ENCODE results near the gene EPHA8. TPM values are rescaled to one million over a fixed set of nuclear protein-coding genes. Genes with fewer than 3 reads are reported as not detected.

EPHA8 gene
- polyA plus RNA-seq, 1 experiment, result not detected

- no peaks in the 10 kb centered on the region for H3K36me3 ChIP-seq (ENCODE audit: control insufficient read depth, insufficient read depth, low read length)
- no peak overlapping the region for H3K4me3 ChIP-seq (ENCODE audit: low read depth, low read length)
- POLR2A ChIA-PET, result no interaction called here
- no peak for TF ChIP-seq CTCF (IDR thresholded peaks at IDR 0.05; ENCODE audit: insufficient read depth, low read depth, low read length)
- H3K27me3 ChIP-seq (ENCODE audit: control insufficient read depth, insufficient read depth, low read length), result peaks cover 5% of the 10 kb centered on the region
- CTCF ChIA-PET, result no interaction called here
- DNase-seq (ENCODE audit: low read depth), result no peak
These were observed 15.3 kb upstream of the EPHA8 start for GRCh38 chr1:22547818-22548462.

- CTCF ChIA-PET, result no interaction called here
- Histone ChIP-seq H3K27me3 (ENCODE audit: control insufficient read depth, insufficient read depth, low read length) (peaks cover 8% of the 10 kb centered on the region), H3K36me3 (ENCODE audit: control insufficient read depth, insufficient read depth, low read length) (no peaks in the 10 kb centered on the region), H3K4me3 (ENCODE audit: low read depth, low read length) (no peak overlapping the region)
- TF ChIP-seq CTCF (IDR thresholded peaks at IDR 0.05; ENCODE audit: insufficient read depth, low read depth, low read length), result no peak
- DNase-seq (ENCODE audit: low read depth), result no peak
- POLR2A ChIA-PET, result no interaction called here
These were observed 13.3 kb upstream of the EPHA8 start for GRCh38 chr1:22550021-22550420.

- no peak for TF ChIP-seq CTCF (IDR thresholded peaks at IDR 0.05; ENCODE audit: insufficient read depth, low read depth, low read length)
- peaks cover 8% of the 10 kb centered on the region for H3K27me3 ChIP-seq (ENCODE audit: control insufficient read depth, insufficient read depth, low read length)
- H3K36me3 ChIP-seq (ENCODE audit: control insufficient read depth, insufficient read depth, low read length), result no peaks in the 10 kb centered on the region
- ChIA-PET CTCF (no interaction called here), POLR2A (no interaction called here)
- no peak overlapping the region for H3K4me3 ChIP-seq (ENCODE audit: low read depth, low read length)
- DNase-seq (ENCODE audit: low read depth), result no peak
These were observed 11.7 kb upstream of the EPHA8 start for GRCh38 chr1:22551591-22551990.

GRCh38 chr1:22552021-22552420 is 11.3 kb upstream of the EPHA8 start:
- no peak for DNase-seq (ENCODE audit: low read depth)
- ChIA-PET POLR2A (no interaction called here), CTCF (no interaction called here)
- Histone ChIP-seq H3K4me3 (ENCODE audit: low read depth, low read length) (no peak overlapping the region), H3K36me3 (ENCODE audit: control insufficient read depth, insufficient read depth, low read length) (no peaks in the 10 kb centered on the region), H3K27me3 (ENCODE audit: control insufficient read depth, insufficient read depth, low read length) (peaks cover 5% of the 10 kb centered on the region)
- no peak for TF ChIP-seq CTCF (IDR thresholded peaks at IDR 0.05; ENCODE audit: insufficient read depth, low read depth, low read length)

GRCh38 chr1:22553104-22553880 is 10.0 kb upstream of the EPHA8 start:
- Histone ChIP-seq H3K4me3 (ENCODE audit: low read depth, low read length) (no peak overlapping the region), H3K27me3 (ENCODE audit: control insufficient read depth, insufficient read depth, low read length) (peaks cover 6% of the 10 kb centered on the region), H3K36me3 (ENCODE audit: control insufficient read depth, insufficient read depth, low read length) (no peaks in the 10 kb centered on the region)
- ChIA-PET POLR2A (no interaction called here), CTCF (no interaction called here)
- no peak for TF ChIP-seq CTCF (IDR thresholded peaks at IDR 0.05; ENCODE audit: insufficient read depth, low read depth, low read length)
- no peak for DNase-seq (ENCODE audit: low read depth)
